MM.1S (cell line): ENCODE results near the gene CBFA2T2.

Experiments
- DNase-seq: peaks from one replicate; pipeline ENCODE4 v3.0.0-alpha.2; 2015
- H2AFZ ChIP-seq: fragments of 300-600 bp; sonication (generic); 2 replicates; pipeline ENCODE4 v1.6.0; 2016; ENCODE audit warnings: antibody characterized with exemption, low read length
- H3F3A ChIP-seq: fragments of 300-600 bp; sonication (generic); 2 replicates; pipeline ENCODE4 v1.6.1; 2016; ENCODE audit warnings: mild to moderate bottlenecking, antibody characterized with exemption, low read length, moderate library complexity, mixed read lengths; ENCODE audit not compliant: insufficient read depth
- H3K27ac ChIP-seq: fragments of 300-600 bp; sonication (generic); 2 replicates; pipeline ENCODE4 v1.5.1; 2016; ENCODE audit warnings: mild to moderate bottlenecking, low read length
- H3K27me3 ChIP-seq: fragments of 300-600 bp; sonication (generic); replicated peaks from 2 replicates; pipeline ENCODE4 v1.6.0; 2016; ENCODE audit warnings: low read length; ENCODE audit not compliant: insufficient read depth
- H3K36me3 ChIP-seq: fragments of 300-600 bp; sonication (generic); replicated peaks from 2 replicates; pipeline ENCODE4 v1.6.1; 2016; ENCODE audit warnings: mild to moderate bottlenecking, low read length, mixed read lengths; ENCODE audit not compliant: insufficient read depth
- H3K4me1 ChIP-seq: fragments of 300-600 bp; sonication (generic); 2 replicates; pipeline ENCODE4 v1.6.1; 2016; ENCODE audit warnings: low read length, mixed read lengths
- H3K4me2 ChIP-seq: fragments of 300-600 bp; sonication (generic); 2 replicates; pipeline ENCODE4 v1.6.0; 2016; ENCODE audit warnings: low read depth, low read length
- H3K4me3 ChIP-seq: fragments of 300-600 bp; sonication (generic); 2 replicates; pipeline ENCODE4 v1.5.1; 2016; ENCODE audit warnings: low read length, mixed read lengths
- H3K79me2 ChIP-seq: fragments of 300-600 bp; sonication (generic); 2 replicates; pipeline ENCODE4 v1.6.1; 2016; ENCODE audit warnings: mixed run types, low read length, mixed read lengths
- H3K9ac ChIP-seq: fragments of 300-600 bp; sonication (generic); 2 replicates; pipeline ENCODE4 v1.6.1; 2016; ENCODE audit warnings: low read length, mixed read lengths
- H3K9me2 ChIP-seq: fragments of 300-600 bp; sonication (generic); replicated peaks from 2 replicates; pipeline ENCODE4 v1.6.1; 2016; ENCODE audit warnings: mild to moderate bottlenecking, low read length, mixed read lengths; ENCODE audit not compliant: insufficient read depth
- H3K9me3 ChIP-seq: fragments of 300-600 bp; sonication (generic); replicated peaks from 2 replicates; pipeline ENCODE4 v1.6.1; 2016; ENCODE audit warnings: mild to moderate bottlenecking, low read length, mixed read lengths; ENCODE audit not compliant: insufficient read depth
- H4K20me1 ChIP-seq: fragments of 300-600 bp; sonication (generic); 2 replicates; pipeline ENCODE4 v1.6.1; 2016; ENCODE audit warnings: mild to moderate bottlenecking, low read length, moderate library complexity, mixed read lengths; ENCODE audit not compliant: insufficient read depth
- CTCF ChIP-seq: fragments of 300-600 bp; sonication (generic); IDR thresholded peaks from 2 replicates; pipeline ENCODE4 v1.5.1; 2016; ENCODE audit warnings: antibody characterized with exemption, low read length, mixed read lengths
- EZH2 ChIP-seq: fragments of 300-600 bp; sonication (generic); optimal IDR thresholded peaks from 2 replicates; pipeline ENCODE3; 2017; ENCODE audit warnings: low read depth, mild to moderate bottlenecking, antibody characterized with exemption, low read length, mixed read lengths
- EZH2phosphoT487 ChIP-seq: fragments of 300-600 bp; sonication (generic); IDR thresholded peaks from 2 replicates; pipeline ENCODE4 v1.6.1; 2018; ENCODE audit warnings: antibody characterized with exemption, low read length

CBFA2T2 gene

GRCh38 chr20:33686984-33687366 lies 197.1 kb downstream of the CBFA2T2 start:
- no peaks in the 10 kb centered on the region for H3K36me3 ChIP-seq
- H3K4me1 ChIP-seq, result peaks cover 14% of the 10 kb centered on the region
- H3K9me3 ChIP-seq, result no peaks in the 10 kb centered on the region
- peak overlapping the region; percentile 58 for H3K4me3 ChIP-seq
- H3K9me2 ChIP-seq, result no peaks in the 10 kb centered on the region
- H3K9ac ChIP-seq, result no peak overlapping the region
- no peaks in the 10 kb centered on the region for H3K27me3 ChIP-seq
- TF ChIP-seq EZH2 (no peak), CTCF (no peak), EZH2phosphoT487 (no peak)
- peak overlapping the region; percentile 100 for H2AFZ ChIP-seq
- H3F3A ChIP-seq, result peaks cover 10% of the 10 kb centered on the region
- H3K27ac ChIP-seq, result no peak overlapping the region
- peaks cover 36% of the 10 kb centered on the region for H3K79me2 ChIP-seq
- no peaks in the 10 kb centered on the region for H4K20me1 ChIP-seq
- peak overlapping the region; percentile 82 for H3K4me2 ChIP-seq
- no peak for DNase-seq

- 0 out of 2 replicates have a peak overlapping the region, but pooled peaks have one; percentile 7 for H2AFZ ChIP-seq
- no peaks in the 10 kb centered on the region for H3K36me3 ChIP-seq
- H3K9me2 ChIP-seq, result no peaks in the 10 kb centered on the region
- no peak overlapping the region for H3K27ac ChIP-seq
- no peaks in the 10 kb centered on the region for H3K9me3 ChIP-seq
- H3K4me3 ChIP-seq, result no peak overlapping the region
- H3K4me1 ChIP-seq, result peaks cover 14% of the 10 kb centered on the region
- TF ChIP-seq CTCF (no peak), EZH2 (no peak), EZH2phosphoT487 (no peak)
- no peak overlapping the region for H3K4me2 ChIP-seq
- H3K9ac ChIP-seq, result no peak overlapping the region
- peaks cover 10% of the 10 kb centered on the region for H3F3A ChIP-seq
- H3K27me3 ChIP-seq, result no peaks in the 10 kb centered on the region
- H3K79me2 ChIP-seq, result peaks cover 31% of the 10 kb centered on the region
- no peaks in the 10 kb centered on the region for H4K20me1 ChIP-seq
- peak; percentile 5 for DNase-seq
These were observed 197.5 kb downstream of the CBFA2T2 start for GRCh38 chr20:33687370-33687915.

GRCh38 chr20:33687993-33688937 lies 198.4 kb downstream of the CBFA2T2 start:
- Histone ChIP-seq H3K27me3 (no peaks in the 10 kb centered on the region), H3K36me3 (no peaks in the 10 kb centered on the region), H3F3A (peaks cover 10% of the 10 kb centered on the region), H3K9me2 (no peaks in the 10 kb centered on the region), H3K79me2 (peaks cover 23% of the 10 kb centered on the region), H3K9ac (no peak overlapping the region), H3K4me2 (no peak overlapping the region), H4K20me1 (no peaks in the 10 kb centered on the region), H3K9me3 (no peaks in the 10 kb centered on the region), H2AFZ (no peak overlapping the region), H3K27ac (no peak overlapping the region), H3K4me1 (peaks cover 14% of the 10 kb centered on the region), H3K4me3 (no peak overlapping the region)
- TF ChIP-seq EZH2 (no peak), EZH2phosphoT487 (no peak), CTCF (no peak)
- DNase-seq, result peak; percentile 5
